WTC11 (cell line): ENCODE results near the gene RAPGEF1.

Experiments
- CREM ChIP-seq: sonication (generic); formaldehyde crosslinking; IDR thresholded peaks from 2 replicates; pipeline ENCODE4 v1.8.1; 2022; ENCODE audit warnings: mild to moderate bottlenecking, missing genetic modification reagents, moderate library complexity
- CTCF ChIP-seq: fragments of 200-600 bp; IDR thresholded peaks from 2 replicates; pipeline ENCODE4 v1.8.0; 2022; ENCODE audit warnings: antibody characterized with exemption
- ETV6 ChIP-seq: sonication (generic); formaldehyde crosslinking; IDR thresholded peaks from 2 replicates; pipeline ENCODE4 v1.8.1; 2022; ENCODE audit warnings: mild to moderate bottlenecking, missing genetic modification reagents
- IRF2 ChIP-seq: sonication (generic); formaldehyde crosslinking; IDR thresholded peaks from 2 replicates; pipeline ENCODE4 v1.8.0; 2022; ENCODE audit warnings: low read depth, missing genetic modification reagents, borderline replicate concordance
- NFATC4 ChIP-seq: fragments of 250-450 bp; sonication (Bioruptor Pico); IDR thresholded peaks from 2 replicates; pipeline ENCODE4 v1.9.0; 2021; ENCODE audit warnings: mild to moderate bottlenecking
- NR3C1 ChIP-seq: sonication (generic); formaldehyde crosslinking; conservative IDR thresholded peaks from 2 replicates; pipeline ENCODE4 v1.8.1; 2023; ENCODE audit warnings: low read depth, mild to moderate bottlenecking, missing genetic modification reagents
- TCF7 ChIP-seq: sonication (generic); formaldehyde crosslinking; IDR thresholded peaks from 2 replicates; pipeline ENCODE4 v1.8.0; 2022; ENCODE audit warnings: mild to moderate bottlenecking, low read depth, missing genetic modification reagents, moderate library complexity
- ZNF219 ChIP-seq: sonication (generic); formaldehyde crosslinking; IDR thresholded peaks from 2 replicates; pipeline ENCODE4 v1.8.0; 2023; ENCODE audit warnings: missing genetic modification reagents, mild to moderate bottlenecking, borderline replicate concordance
- TF ChIP-seq, protein P1 (sequence below): sonication (generic); formaldehyde crosslinking; IDR thresholded peaks from 2 replicates; pipeline ENCODE4 v1.8.1; 2022; ENCODE audit warnings: low read depth, missing genetic modification reagents, borderline replicate concordance

GRCh38 chr9:131666029-131666428 is 73.8 kb downstream of the RAPGEF1 start:
- TF ChIP-seq CTCF (no peak), IRF2 (CRISPR knock-in tag) (no peak), NFATC4 (CRISPR knock-in tag) (no peak), TCF7 (CRISPR knock-in tag) (no peak), ZNF219 (no peak), ETV6 (CRISPR knock-in tag) (no peak), NR3C1 (no peak), CREM (CRISPR knock-in tag) (no peak)
- TF ChIP-seq, protein P1, sequence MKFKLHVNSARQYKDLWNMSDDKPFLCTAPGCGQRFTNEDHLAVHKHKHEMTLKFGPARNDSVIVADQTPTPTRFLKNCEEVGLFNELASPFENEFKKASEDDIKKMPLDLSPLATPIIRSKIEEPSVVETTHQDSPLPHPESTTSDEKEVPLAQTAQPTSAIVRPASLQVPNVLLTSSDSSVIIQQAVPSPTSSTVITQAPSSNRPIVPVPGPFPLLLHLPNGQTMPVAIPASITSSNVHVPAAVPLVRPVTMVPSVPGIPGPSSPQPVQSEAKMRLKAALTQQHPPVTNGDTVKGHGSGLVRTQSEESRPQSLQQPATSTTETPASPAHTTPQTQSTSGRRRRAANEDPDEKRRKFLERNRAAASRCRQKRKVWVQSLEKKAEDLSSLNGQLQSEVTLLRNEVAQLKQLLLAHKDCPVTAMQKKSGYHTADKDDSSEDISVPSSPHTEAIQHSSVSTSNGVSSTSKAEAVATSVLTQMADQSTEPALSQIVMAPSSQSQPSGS: no peak
